ENCODE measurements around the gene ZNF853. TPM values are rescaled to one million over a fixed set of nuclear protein-coding genes. Genes with fewer than 3 reads are reported as not detected.

ZNF853 gene
- total RNA-seq, 1 experiment from 2014 or later = not detected

DNA sequence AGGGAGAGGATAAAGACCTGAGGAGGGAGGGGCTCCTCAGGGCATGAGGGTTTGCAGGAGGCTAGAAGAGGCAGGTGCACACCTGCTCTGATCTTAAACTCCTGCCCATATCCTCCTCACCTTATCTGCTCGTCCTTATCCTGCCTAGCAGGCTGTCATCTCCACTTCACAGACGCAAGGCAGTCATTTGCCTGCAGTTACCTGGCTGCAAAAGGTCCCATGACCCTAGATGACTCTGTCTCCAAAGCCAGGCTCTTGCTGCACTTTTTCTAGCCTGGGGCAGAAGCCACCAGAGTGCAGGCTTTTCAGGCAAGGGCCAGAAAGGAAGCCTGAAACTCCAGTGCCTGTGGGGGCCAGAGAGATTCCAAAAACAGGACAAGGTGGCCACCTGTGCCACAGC is 1.7 kb upstream of the ZNF853 start:
- Histone ChIP-seq H3K9me3 (ENCODE audit: low read length) (no peaks in the 10 kb centered on the region), H3K4me1 (ENCODE audit: low read length) (no peaks in the 10 kb centered on the region), H3K4me3 (ENCODE audit: low read length) (no peak overlapping the region), H3K9me2 (replicated peaks; ENCODE audit: insufficient read depth, low read length) (no peaks in the 10 kb centered on the region), H3K79me2 (ENCODE audit: low read length) (no peaks in the 10 kb centered on the region), H3K27ac (ENCODE audit: low read length) (no peak overlapping the region), H3K27me3 (ENCODE audit: low read length) (no peaks in the 10 kb centered on the region), H4K20me1 (ENCODE audit: insufficient read depth, low read depth, low read length) (no peaks in the 10 kb centered on the region), H3K36me3 (ENCODE audit: insufficient read depth, low read length) (no peaks in the 10 kb centered on the region), H3K4me2 (ENCODE audit: low read depth, low read length, poor library complexity, severe bottlenecking) (no peak overlapping the region), H2AFZ (ENCODE audit: low read length) (no peak overlapping the region), H3K9ac (ENCODE audit: low read length) (no peak overlapping the region)
- no peak for DNase-seq

DNA sequence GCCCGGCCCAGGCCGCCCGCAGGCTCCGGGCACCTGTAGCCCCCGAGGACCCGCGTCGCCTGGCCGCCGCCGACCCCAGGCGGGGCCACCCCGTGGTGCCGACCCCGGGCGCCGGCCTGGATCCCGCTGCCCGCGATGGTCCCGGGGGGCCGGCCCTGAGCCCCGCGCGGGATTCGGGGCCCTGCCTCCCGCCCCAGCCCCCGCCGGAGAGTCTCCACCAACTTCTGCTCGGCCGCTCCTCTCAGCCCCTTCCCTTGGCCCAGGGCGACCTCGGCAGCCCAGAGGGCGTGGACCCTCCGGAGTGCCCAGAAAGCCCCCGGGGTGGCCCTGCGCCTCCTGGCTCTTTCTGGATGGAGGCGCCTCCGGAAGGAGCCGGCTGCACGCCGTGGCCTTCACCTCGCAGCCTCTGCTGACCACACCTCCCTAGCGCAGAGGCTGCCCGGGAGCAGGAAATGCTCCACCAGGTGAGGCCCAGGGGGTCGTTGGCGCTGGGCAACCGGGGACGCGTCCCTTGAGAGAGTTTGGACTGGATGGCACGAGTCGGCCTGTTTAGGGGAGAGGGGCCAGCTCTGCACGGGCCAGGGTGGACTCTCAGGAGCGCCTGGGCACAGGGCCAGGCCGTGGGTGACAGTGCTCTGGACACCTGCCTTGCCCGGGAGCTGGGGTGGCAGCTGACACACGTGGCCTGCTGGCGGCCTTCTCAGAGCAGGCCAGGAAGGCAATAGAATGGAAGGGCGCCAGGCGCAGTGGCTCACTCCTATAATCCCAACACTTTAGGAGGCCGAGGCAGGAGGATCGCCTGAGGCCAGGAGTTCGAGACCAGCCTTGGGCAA is 529 bp downstream of the ZNF853 start:
- DNase-seq = no peak
- Histone ChIP-seq H3K4me3 (ENCODE audit: low read length) (no peak overlapping the region), H3K27ac (ENCODE audit: low read length) (no peak overlapping the region), H4K20me1 (ENCODE audit: insufficient read depth, low read depth, low read length) (no peaks in the 10 kb centered on the region), H3K4me2 (ENCODE audit: low read depth, low read length, poor library complexity, severe bottlenecking) (no peak overlapping the region), H3K79me2 (ENCODE audit: low read length) (no peaks in the 10 kb centered on the region), H3K27me3 (ENCODE audit: low read length) (no peaks in the 10 kb centered on the region), H2AFZ (ENCODE audit: low read length) (no peak overlapping the region), H3K9me3 (ENCODE audit: low read length) (no peaks in the 10 kb centered on the region), H3K9me2 (replicated peaks; ENCODE audit: insufficient read depth, low read length) (no peaks in the 10 kb centered on the region), H3K9ac (ENCODE audit: low read length) (no peak overlapping the region), H3K4me1 (ENCODE audit: low read length) (no peaks in the 10 kb centered on the region), H3K36me3 (ENCODE audit: insufficient read depth, low read length) (no peaks in the 10 kb centered on the region)

DNA sequence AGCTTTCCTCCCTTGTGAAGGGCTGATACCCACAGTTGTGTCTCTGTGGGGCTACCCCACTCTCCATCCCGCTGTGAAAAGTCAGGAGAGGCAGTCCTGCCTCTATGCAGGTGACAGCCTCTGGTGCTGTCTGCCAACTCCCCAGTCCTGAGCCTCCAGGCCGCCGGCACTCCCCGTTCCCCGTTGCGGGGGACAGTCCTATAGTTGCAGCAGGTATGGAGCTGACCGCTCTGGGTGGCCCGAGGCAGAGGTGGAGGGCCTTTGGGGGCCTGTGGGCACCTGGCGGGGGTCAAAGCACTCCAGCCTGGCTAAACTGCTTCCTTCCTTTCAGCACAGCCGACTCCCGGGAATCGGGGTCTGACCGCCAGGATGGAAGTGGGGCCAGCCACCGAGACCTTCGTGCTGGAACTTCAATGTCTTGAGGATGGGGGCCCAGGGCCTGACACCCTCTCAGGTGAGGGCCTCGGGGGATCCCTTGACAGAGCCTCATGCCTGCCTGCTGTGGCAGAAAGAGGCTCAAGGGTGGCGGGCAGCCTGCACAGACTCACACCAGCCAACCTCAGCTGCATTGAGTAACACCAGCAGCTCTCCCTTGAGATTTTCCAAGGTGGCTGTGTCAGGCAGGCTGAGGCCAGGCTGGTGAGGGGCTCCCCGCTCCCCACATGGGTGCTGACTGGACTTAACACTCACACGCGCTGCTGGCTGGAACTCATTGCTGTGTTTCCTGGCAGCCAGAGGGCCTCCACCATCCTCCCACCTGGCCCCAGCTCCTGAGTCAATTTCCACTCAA is 1.6 kb downstream of the ZNF853 start:
- no peaks in the 10 kb centered on the region for H4K20me1 ChIP-seq (ENCODE audit: insufficient read depth, low read depth, low read length)
- peaks cover 3% of the 10 kb centered on the region; the same call in 1 of the 2 replicates for H3K4me1 ChIP-seq (ENCODE audit: low read length)
- H3K27me3 ChIP-seq (ENCODE audit: low read length) = no peaks in the 10 kb centered on the region
- H3K27ac ChIP-seq (ENCODE audit: low read length) = no peak overlapping the region
- no peaks in the 10 kb centered on the region for H3K36me3 ChIP-seq (ENCODE audit: insufficient read depth, low read length)
- H3K79me2 ChIP-seq (ENCODE audit: low read length) = no peaks in the 10 kb centered on the region
- no peak overlapping the region for H3K4me2 ChIP-seq (ENCODE audit: low read depth, low read length, poor library complexity, severe bottlenecking)
- H3K9ac ChIP-seq (ENCODE audit: low read length) = no peak overlapping the region
- H3K9me3 ChIP-seq (ENCODE audit: low read length) = no peaks in the 10 kb centered on the region
- DNase-seq = no peak
- no peak overlapping the region for H2AFZ ChIP-seq (ENCODE audit: low read length)
- H3K4me3 ChIP-seq (ENCODE audit: low read length) = no peak overlapping the region
- H3K9me2 ChIP-seq (replicated peaks; ENCODE audit: insufficient read depth, low read length) = no peaks in the 10 kb centered on the region

DNA sequence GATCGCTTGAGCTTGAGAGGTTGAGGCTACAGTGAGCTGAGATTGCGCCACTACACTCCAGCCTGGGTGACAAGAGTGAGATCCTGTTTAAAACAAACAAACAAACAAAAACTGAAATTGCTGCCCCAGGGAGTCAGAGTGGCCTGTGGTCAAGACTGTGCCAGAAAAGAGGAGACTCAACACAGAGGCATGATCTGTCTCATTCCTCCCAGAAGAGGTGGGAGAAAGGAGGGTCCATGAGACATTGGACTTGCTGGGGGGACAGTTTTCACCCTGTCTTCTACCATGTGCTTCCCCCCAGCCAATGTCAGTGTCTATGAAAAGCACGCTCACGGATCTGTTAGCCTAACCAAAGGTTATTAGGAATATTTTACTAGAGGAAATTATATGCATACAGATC is 3.2 kb downstream of the ZNF853 start:
- Histone ChIP-seq H3K9ac (ENCODE audit: low read length) (no peak overlapping the region), H3K27ac (ENCODE audit: low read length) (no peak overlapping the region), H3K9me2 (replicated peaks; ENCODE audit: insufficient read depth, low read length) (no peaks in the 10 kb centered on the region), H3K27me3 (ENCODE audit: low read length) (no peaks in the 10 kb centered on the region), H3K79me2 (ENCODE audit: low read length) (no peaks in the 10 kb centered on the region), H4K20me1 (ENCODE audit: insufficient read depth, low read depth, low read length) (no peaks in the 10 kb centered on the region), H3K9me3 (ENCODE audit: low read length) (no peaks in the 10 kb centered on the region), H2AFZ (ENCODE audit: low read length) (no peak overlapping the region), H3K4me2 (ENCODE audit: low read depth, low read length, poor library complexity, severe bottlenecking) (no peak overlapping the region), H3K36me3 (ENCODE audit: insufficient read depth, low read length) (no peaks in the 10 kb centered on the region), H3K4me3 (ENCODE audit: low read length) (no peak overlapping the region), H3K4me1 (ENCODE audit: low read length) (peaks cover 3% of the 10 kb centered on the region; the same call in 1 of the 2 replicates)
- DNase-seq = no peak

DNA sequence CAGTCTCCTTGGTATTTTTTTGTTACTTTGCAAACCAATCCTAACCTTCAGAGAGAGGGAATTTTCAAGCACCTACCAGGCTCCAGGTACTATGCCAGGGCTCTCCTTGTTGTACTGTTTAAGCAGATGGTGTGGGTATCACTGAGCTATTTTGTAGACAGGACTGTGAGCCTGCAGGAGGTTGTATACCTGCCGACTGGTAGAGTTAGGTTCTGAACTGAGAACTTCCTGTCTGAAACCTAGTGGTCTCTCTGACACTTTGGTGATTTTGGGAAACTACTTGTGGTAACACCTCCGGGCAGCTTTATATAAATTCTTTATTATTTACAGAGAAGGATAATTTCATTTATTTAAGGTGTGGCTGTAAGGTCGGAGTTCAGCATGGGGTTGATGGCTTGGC is 4.6 kb downstream of the ZNF853 start:
- Histone ChIP-seq H4K20me1 (ENCODE audit: insufficient read depth, low read depth, low read length) (no peaks in the 10 kb centered on the region), H3K27ac (ENCODE audit: low read length) (no peak overlapping the region), H3K4me2 (ENCODE audit: low read depth, low read length, poor library complexity, severe bottlenecking) (no peak overlapping the region), H3K9me3 (ENCODE audit: low read length) (no peaks in the 10 kb centered on the region), H2AFZ (ENCODE audit: low read length) (no peak overlapping the region), H3K4me1 (ENCODE audit: low read length) (peaks cover 3% of the 10 kb centered on the region; the same call in 1 of the 2 replicates), H3K27me3 (ENCODE audit: low read length) (no peaks in the 10 kb centered on the region), H3K9me2 (replicated peaks; ENCODE audit: insufficient read depth, low read length) (no peaks in the 10 kb centered on the region), H3K9ac (ENCODE audit: low read length) (no peak overlapping the region), H3K4me3 (ENCODE audit: low read length) (no peak overlapping the region), H3K36me3 (ENCODE audit: insufficient read depth, low read length) (no peaks in the 10 kb centered on the region), H3K79me2 (ENCODE audit: low read length) (no peaks in the 10 kb centered on the region)
- DNase-seq = no peak

DNA sequence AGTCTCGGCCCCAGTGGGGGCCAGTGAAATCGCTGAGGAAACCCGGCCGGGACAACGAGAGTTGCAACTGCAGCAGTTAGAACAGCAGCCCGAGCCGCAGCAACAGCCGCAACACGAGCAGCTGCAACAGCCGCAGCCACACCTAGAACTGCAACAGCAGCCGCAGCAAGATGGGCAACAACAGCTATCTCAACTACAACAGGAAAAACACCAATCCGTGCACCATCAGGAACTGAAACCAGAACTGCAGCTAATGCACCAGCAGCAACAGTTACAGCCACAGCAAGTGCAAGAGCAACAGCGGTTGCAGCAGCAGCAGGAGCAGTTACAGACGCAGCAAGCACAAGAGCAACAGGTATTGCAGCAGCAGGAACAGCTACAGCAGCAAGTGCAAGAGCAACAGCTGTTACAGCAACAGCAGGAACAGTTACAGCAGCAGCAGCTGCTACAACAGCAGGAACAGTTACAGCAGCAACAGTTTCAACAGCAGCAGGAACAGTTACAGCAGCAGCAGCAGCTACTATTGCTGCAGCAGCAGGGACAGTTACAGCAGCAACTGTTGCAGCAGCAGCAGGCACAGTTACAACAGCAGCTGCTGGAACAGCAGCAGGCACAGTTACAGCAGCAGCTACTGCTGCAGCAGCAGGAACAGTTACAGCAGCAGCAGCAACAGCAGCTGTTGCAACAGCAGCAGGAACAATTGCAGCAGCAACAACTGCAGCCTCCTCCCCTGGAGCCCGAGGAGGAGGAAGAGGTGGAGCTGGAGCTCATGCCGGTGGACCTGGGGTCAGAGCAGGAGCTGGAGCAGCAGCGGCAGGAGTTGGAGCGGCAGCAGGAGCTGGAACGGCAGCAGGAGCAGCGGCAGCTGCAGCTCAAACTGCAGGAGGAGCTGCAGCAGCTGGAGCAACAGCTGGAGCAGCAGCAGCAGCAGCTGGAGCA is 6.1 kb downstream of the ZNF853 start:
- Histone ChIP-seq H3K9ac (ENCODE audit: low read length) (no peak overlapping the region), H2AFZ (ENCODE audit: low read length) (no peak overlapping the region), H4K20me1 (ENCODE audit: insufficient read depth, low read depth, low read length) (no peaks in the 10 kb centered on the region), H3K4me1 (ENCODE audit: low read length) (peaks cover 3% of the 10 kb centered on the region; the same call in 1 of the 2 replicates), H3K27ac (ENCODE audit: low read length) (no peak overlapping the region), H3K9me3 (ENCODE audit: low read length) (no peaks in the 10 kb centered on the region), H3K36me3 (ENCODE audit: insufficient read depth, low read length) (no peaks in the 10 kb centered on the region), H3K79me2 (ENCODE audit: low read length) (no peaks in the 10 kb centered on the region), H3K4me2 (ENCODE audit: low read depth, low read length, poor library complexity, severe bottlenecking) (no peak overlapping the region), H3K9me2 (replicated peaks; ENCODE audit: insufficient read depth, low read length) (no peaks in the 10 kb centered on the region), H3K27me3 (ENCODE audit: low read length) (no peaks in the 10 kb centered on the region), H3K4me3 (ENCODE audit: low read length) (no peak overlapping the region)
- no peak for DNase-seq

DNA sequence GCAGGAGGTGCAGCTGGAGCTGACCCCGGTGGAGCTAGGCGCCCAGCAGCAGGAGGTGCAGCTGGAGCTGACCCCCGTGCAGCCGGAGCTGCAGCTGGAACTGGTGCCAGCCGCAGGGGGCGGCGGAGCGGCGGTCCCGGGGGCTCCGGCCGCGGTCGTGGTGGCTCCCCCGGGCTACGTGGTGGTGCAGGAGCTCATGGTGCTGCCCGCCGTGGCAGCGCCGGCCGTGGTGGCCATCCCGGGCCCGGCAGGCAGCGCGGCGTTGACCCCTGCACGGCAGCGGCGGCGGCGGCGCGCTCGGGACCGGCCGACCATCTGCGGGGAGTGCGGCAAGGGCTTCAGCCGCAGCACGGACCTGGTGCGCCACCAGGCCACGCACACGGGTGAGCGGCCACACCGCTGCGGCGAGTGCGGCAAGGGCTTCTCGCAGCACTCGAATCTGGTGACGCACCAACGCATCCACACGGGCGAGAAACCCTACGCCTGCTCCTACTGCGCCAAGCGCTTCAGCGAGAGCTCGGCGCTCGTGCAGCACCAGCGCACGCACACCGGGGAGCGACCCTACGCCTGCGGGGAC is 6.8 kb downstream of the ZNF853 start:
- Histone ChIP-seq H3K79me2 (ENCODE audit: low read length) (no peaks in the 10 kb centered on the region), H3K36me3 (ENCODE audit: insufficient read depth, low read length) (no peaks in the 10 kb centered on the region), H3K9me3 (ENCODE audit: low read length) (no peaks in the 10 kb centered on the region), H3K4me1 (ENCODE audit: low read length) (peaks cover 3% of the 10 kb centered on the region; the same call in 1 of the 2 replicates), H3K9ac (ENCODE audit: low read length) (no peak overlapping the region), H4K20me1 (ENCODE audit: insufficient read depth, low read depth, low read length) (no peaks in the 10 kb centered on the region), H3K27ac (ENCODE audit: low read length) (no peak overlapping the region), H3K4me3 (ENCODE audit: low read length) (no peak overlapping the region), H3K27me3 (ENCODE audit: low read length) (no peaks in the 10 kb centered on the region), H3K4me2 (ENCODE audit: low read depth, low read length, poor library complexity, severe bottlenecking) (no peak overlapping the region), H2AFZ (ENCODE audit: low read length) (no peak overlapping the region), H3K9me2 (replicated peaks; ENCODE audit: insufficient read depth, low read length) (no peaks in the 10 kb centered on the region)
- DNase-seq = no peak
